Suprapubic skin (tissue), 4 donors: ENCODE data around the gene PARVB. TPM values are rescaled to one million over a fixed set of nuclear protein-coding genes. Genes with fewer than 3 reads are reported as not detected.

ENCODE experiments used
- DNase-seq, 2 donors: peaks; one replicate each; pipeline ENCODE4 v3.0.0-alpha.2; 2019; ENCODE audit warnings: low spot score in 2 of 2
- H3K27ac ChIP-seq: fragments of 200-600 bp; sonication (generic); one replicate; pipeline ENCODE4 v1.5.1; 2019
- H3K27me3 ChIP-seq: fragments of 200-600 bp; sonication (generic); one replicate; pipeline ENCODE4 v1.5.1; 2019
- H3K36me3 ChIP-seq: fragments of 200-600 bp; sonication (generic); one replicate; pipeline ENCODE4 v1.5.1; 2019
- H3K4me1 ChIP-seq: fragments of 200-600 bp; sonication (generic); one replicate; pipeline ENCODE4 v1.5.1; 2019
- H3K4me3 ChIP-seq: fragments of 200-600 bp; sonication (generic); one replicate; pipeline ENCODE4 v1.5.1; 2019; ENCODE audit warnings: mild to moderate bottlenecking
- H3K9me3 ChIP-seq: fragments of 200-600 bp; sonication (generic); one replicate; pipeline ENCODE4 v1.5.1; 2019
- EP300 ChIP-seq: sonication (generic); formaldehyde crosslinking; IDR thresholded peaks from one replicate; pipeline ENCODE4 v1.6.1; 2017; ENCODE audit warnings: antibody characterized with exemption
- POLR2A ChIP-seq, 2 donors: fragments of 450-650 bp; IDR thresholded peaks; one replicate each; pipeline ENCODE4 v1.6.1; 2017; ENCODE audit warnings: antibody characterized with exemption in 2 of 2, mild to moderate bottlenecking in 2 of 2, moderate library complexity in 2 of 2
- POLR2AphosphoS5 ChIP-seq, 3 donors: sonication (generic); formaldehyde crosslinking; IDR thresholded peaks; one replicate each; pipeline ENCODE4 v1.6.1; 2017; ENCODE audit warnings: antibody characterized with exemption in 3 of 3
- WGBS: methylation state at CpG from one replicate; pipeline ENCODE4 v1.1.5; 2018; 5-methylcytosine and 5-hydroxymethylcytosine counted together
- total RNA-seq, 4 donors: library from RNA; depleted of rRNA; stranded (reverse); fragments of >200 nt; gene quantifications; one replicate each; pipeline ENCODE4 v1.1.0, GENCODE V29; 2016
- TF ChIP-seq, protein P1 (sequence below), 2 donors: fragments of 200-600 bp in 1 of 2; fragments of 450-650 bp in 1 of 2; sonication (generic) in 1 of 2; IDR thresholded peaks; one replicate each; pipeline ENCODE4 v1.5.1; 2016 to 2019; ENCODE audit warnings: antibody characterized with exemption in 2 of 2, mild to moderate bottlenecking in 1 of 2, moderate library complexity in 1 of 2

PARVB gene
- total RNA-seq, 4 donors from 2014 or later = 9.7 to 17.8 (median 13.3) TPM

DNA sequence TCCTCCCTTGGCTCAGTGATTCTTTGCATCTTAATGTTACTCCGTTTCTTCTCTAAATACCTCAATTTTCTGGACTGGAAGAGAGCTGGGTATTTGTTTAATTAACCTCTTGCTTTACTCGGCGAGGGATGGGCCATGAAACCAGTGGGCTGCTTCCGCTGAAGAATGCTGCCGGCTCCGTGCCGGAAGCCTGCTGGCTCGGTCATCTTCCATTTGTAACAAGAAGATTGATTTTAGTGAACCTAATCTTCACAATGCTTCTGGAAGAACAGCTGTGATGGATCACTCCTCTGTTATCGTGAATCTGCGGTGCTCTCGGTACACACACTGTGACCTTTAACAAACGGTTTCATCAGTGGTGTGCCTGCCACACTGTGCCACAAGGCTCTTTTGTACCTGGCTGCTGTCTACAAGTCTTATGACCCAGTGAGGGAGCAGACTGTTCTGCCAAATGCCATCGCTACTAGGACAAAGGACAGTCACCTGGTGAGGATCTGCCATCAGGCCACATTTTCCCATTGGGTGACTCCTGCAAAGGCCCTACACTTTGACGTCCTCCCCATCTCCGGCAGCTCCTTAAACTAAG lies 25.3 kb upstream of the PARVB start:
- H3K36me3 ChIP-seq = peaks cover 41% of the 10 kb centered on the region

DNA sequence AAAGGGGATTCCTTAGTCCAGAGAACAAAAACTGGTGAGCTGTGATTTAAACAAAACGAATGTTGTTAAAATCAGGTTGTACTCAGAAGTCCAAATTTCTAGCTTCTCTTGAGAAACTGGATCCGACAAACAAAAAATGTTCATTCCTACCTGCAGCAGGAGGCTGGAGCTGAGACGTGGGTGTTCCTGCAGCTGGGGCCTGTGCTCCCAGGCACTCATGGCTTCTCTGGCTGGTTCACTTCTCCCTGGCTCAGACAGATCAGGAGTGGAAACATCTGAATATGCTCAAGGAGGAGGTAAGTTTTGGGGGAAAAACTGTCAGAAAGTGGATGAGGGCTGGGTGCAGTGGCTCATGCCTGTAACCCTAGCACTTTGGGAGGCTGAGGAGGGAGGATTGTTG lies 24.7 kb upstream of the PARVB start:
- DNase-seq = no peak
- 92% methylated on average over 3 of the region's 3 CpGs for WGBS
- no peaks in the 10 kb centered on the region for H3K9me3 ChIP-seq
- H3K27ac ChIP-seq = no peak overlapping the region
- H3K4me3 ChIP-seq = no peak overlapping the region
- H3K36me3 ChIP-seq = peaks cover 37% of the 10 kb centered on the region
- no peaks in the 10 kb centered on the region for H3K27me3 ChIP-seq
- H3K4me1 ChIP-seq = no peaks in the 10 kb centered on the region
- TF ChIP-seq POLR2AphosphoS5 (IDR thresholded peaks at IDR 0.05) = no peak
- TF ChIP-seq POLR2A (IDR thresholded peaks at IDR 0.05) = no peak
- TF ChIP-seq, protein P1, sequence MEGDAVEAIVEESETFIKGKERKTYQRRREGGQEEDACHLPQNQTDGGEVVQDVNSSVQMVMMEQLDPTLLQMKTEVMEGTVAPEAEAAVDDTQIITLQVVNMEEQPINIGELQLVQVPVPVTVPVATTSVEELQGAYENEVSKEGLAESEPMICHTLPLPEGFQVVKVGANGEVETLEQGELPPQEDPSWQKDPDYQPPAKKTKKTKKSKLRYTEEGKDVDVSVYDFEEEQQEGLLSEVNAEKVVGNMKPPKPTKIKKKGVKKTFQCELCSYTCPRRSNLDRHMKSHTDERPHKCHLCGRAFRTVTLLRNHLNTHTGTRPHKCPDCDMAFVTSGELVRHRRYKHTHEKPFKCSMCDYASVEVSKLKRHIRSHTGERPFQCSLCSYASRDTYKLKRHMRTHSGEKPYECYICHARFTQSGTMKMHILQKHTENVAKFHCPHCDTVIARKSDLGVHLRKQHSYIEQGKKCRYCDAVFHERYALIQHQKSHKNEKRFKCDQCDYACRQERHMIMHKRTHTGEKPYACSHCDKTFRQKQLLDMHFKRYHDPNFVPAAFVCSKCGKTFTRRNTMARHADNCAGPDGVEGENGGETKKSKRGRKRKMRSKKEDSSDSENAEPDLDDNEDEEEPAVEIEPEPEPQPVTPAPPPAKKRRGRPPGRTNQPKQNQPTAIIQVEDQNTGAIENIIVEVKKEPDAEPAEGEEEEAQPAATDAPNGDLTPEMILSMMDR (IDR thresholded peaks at IDR 0.05) = no peak
- TF ChIP-seq EP300 = no peak

More for the DNA sequence above, 25.3 kb upstream of the PARVB start:
- DNase-seq = no peak
- no peaks in the 10 kb centered on the region for H3K4me1 ChIP-seq
- H3K27me3 ChIP-seq = no peaks in the 10 kb centered on the region
- H3K9me3 ChIP-seq = no peaks in the 10 kb centered on the region
- no peak for TF ChIP-seq POLR2A (IDR thresholded peaks at IDR 0.05)
- TF ChIP-seq, protein P1 (IDR thresholded peaks at IDR 0.05) = no peak
- TF ChIP-seq POLR2AphosphoS5 (IDR thresholded peaks at IDR 0.05) = no peak
- TF ChIP-seq EP300 = no peak
- WGBS = 90% methylated on average over 15 of the region's 15 CpGs
- H3K27ac ChIP-seq = no peak overlapping the region
- no peak overlapping the region for H3K4me3 ChIP-seq

DNA sequence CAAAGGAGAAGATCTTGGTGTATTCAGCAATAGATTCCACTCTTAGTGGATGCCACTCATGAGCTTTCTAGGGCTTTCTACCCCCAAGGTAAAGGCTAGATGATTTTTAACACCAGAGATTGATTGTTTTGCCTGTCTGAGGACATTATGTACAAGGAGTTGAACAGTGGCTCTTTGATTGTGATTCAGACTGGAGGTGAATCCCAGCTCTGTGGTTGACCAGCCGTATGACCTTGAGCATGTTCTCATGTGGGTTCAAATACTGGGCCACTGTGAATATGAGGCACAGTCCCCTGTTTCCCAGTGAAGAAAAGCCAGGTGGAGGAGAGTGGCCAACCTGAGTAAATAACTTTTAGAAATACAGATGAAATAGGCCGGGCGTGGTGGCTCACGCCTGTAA lies 24.0 kb upstream of the PARVB start:
- H3K4me3 ChIP-seq = no peak overlapping the region
- no peaks in the 10 kb centered on the region for H3K9me3 ChIP-seq
- TF ChIP-seq EP300 = no peak
- no peak for TF ChIP-seq POLR2AphosphoS5 (IDR thresholded peaks at IDR 0.05)
- TF ChIP-seq, protein P1 (IDR thresholded peaks at IDR 0.05) = no peak
- no peak for TF ChIP-seq POLR2A (IDR thresholded peaks at IDR 0.05)
- H3K27ac ChIP-seq = no peak overlapping the region
- peaks cover 34% of the 10 kb centered on the region for H3K36me3 ChIP-seq
- no peaks in the 10 kb centered on the region for H3K27me3 ChIP-seq
- WGBS = 94% methylated on average over 4 of the region's 4 CpGs
- DNase-seq = no peak
- H3K4me1 ChIP-seq = no peaks in the 10 kb centered on the region

DNA sequence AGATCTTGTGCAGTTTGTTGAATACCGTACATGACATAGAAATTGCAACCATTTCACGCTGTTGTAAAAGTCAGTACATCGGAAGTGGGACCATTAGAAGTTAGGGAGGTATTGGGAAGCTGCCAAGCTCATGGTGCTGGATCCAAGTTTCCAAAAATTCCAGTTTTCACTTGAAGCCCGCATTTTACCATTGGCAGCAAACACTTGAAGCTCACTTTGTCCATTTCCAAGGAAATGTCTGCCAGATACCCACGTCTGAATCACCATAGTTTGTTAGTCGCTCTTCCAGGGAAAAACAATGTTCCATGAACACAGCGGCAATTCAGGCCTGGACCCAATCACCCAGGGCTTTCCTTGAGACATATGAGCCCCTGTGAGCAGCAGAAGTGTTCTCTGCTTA lies 22.6 kb upstream of the PARVB start:
- WGBS = 78% methylated on average over 7 of the region's 7 CpGs
- Histone ChIP-seq H3K4me3 (no peak overlapping the region), H3K27ac (no peak overlapping the region), H3K4me1 (no peaks in the 10 kb centered on the region), H3K36me3 (peaks cover 20% of the 10 kb centered on the region), H3K9me3 (peaks cover 3% of the 10 kb centered on the region), H3K27me3 (no peaks in the 10 kb centered on the region)
- DNase-seq = no peak
- no peak for TF ChIP-seq POLR2AphosphoS5 (IDR thresholded peaks at IDR 0.05)
- TF ChIP-seq POLR2A (IDR thresholded peaks at IDR 0.05) = no peak
- TF ChIP-seq EP300 = no peak
- TF ChIP-seq, protein P1 (IDR thresholded peaks at IDR 0.05) = no peak

DNA sequence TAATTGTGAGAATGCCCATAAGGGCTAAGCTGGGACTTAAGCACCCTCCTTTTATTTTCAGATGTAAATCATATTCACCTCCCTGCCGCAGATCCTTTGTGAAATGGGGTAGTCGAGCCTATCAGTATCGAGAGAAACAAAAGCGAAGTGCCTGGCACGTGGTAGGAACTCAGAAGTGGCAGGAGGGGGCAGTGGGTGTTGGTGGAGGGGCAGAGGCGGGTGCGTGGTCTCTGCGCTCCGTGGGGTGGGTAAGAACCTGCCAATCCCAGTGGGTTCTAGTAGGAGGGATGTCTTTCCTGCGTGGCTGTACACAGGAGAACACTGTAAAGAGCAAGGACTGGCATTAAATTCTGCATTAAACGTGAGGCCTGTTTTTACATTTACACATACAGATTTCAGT lies 21.8 kb upstream of the PARVB start:
- Histone ChIP-seq H3K27ac (no peak overlapping the region), H3K4me1 (no peaks in the 10 kb centered on the region), H3K36me3 (peaks cover 12% of the 10 kb centered on the region), H3K9me3 (peaks cover 3% of the 10 kb centered on the region), H3K27me3 (no peaks in the 10 kb centered on the region), H3K4me3 (no peak overlapping the region)
- TF ChIP-seq, protein P1 (IDR thresholded peaks at IDR 0.05) = no peak
- no peak for TF ChIP-seq POLR2AphosphoS5 (IDR thresholded peaks at IDR 0.05)
- TF ChIP-seq EP300 = no peak
- TF ChIP-seq POLR2A (IDR thresholded peaks at IDR 0.05) = no peak
- DNase-seq = no peak
- 95% methylated on average over 11 of the region's 11 CpGs for WGBS
